Esophagus squamous epithelium (tissue), 5 donors: Measurements from ENCODE around the gene KDELR3. TPM values are rescaled to one million over a fixed set of nuclear protein-coding genes. Genes with fewer than 3 reads are reported as not detected.
"Not testable (repeated sequence)": the region's sequence is repeated elsewhere in the genome, so short reads cannot be mapped to it uniquely, and the experiment has no call there.

Source experiments
- DNase-seq: peaks from one replicate; lab custom pipeline; 2025; lab: John Stamatoyannopoulos, UW
- H3K27ac ChIP-seq, 4 donors: fragments of 200-600 bp; sonication (generic); one replicate each; pipeline ENCODE4 v1.5.1; 2016 to 2019; ENCODE audit warnings: mild to moderate bottlenecking in 1 of 4
- H3K27me3 ChIP-seq, 4 donors: fragments of 200-600 bp; sonication (generic); 1 replicate in 3 of 4; 2 replicates in 1 of 4; pipeline versions ENCODE4 v1.5.1 to v1.6.0; 2017 to 2021; ENCODE audit warnings: antibody characterized with exemption in 1 of 4
- H3K36me3 ChIP-seq, 3 donors: fragments of 200-600 bp; sonication (generic); one replicate each; pipeline ENCODE4 v1.5.1; 2016 to 2019
- H3K4me1 ChIP-seq, 3 donors: fragments of 200-600 bp; sonication (generic); one replicate each; pipeline ENCODE4 v1.5.1; 2017 to 2019
- H3K4me3 ChIP-seq, 4 donors: fragments of 200-600 bp; sonication (generic); 1 replicate in 3 of 4; 2 replicates in 1 of 4; pipeline ENCODE4 v1.5.1; 2016 to 2019; ENCODE audit warnings: mild to moderate bottlenecking in 2 of 4, moderate library complexity in 1 of 4
- H3K9me3 ChIP-seq, 3 donors: fragments of 200-600 bp; sonication (generic); one replicate each; pipeline ENCODE4 v1.5.1; 2016 to 2019
- CTCF ChIP-seq, 6 experiments: fragments of 450-650 bp in 4 of 6; fragments of 200-600 bp in 2 of 6; sonication (generic) in 2 of 6; IDR thresholded peaks; one replicate each; pipeline ENCODE4 v1.5.1; 2016 to 2019; ENCODE audit warnings: antibody characterized with exemption in 6 of 6, mild to moderate bottlenecking in 4 of 6, moderate library complexity in 4 of 6
- POLR2A ChIP-seq, 4 donors: fragments of 450-650 bp; IDR thresholded peaks; one replicate each; pipeline ENCODE4 v1.6.1; 2017; ENCODE audit warnings: antibody characterized with exemption in 4 of 4, mild to moderate bottlenecking in 4 of 4, moderate library complexity in 3 of 4
- whole genome bisulfite sequencing, 2 donors: methylation state at CpG; one replicate each; pipeline ENCODE4 v1.1.5; 2018; 5-methylcytosine and 5-hydroxymethylcytosine counted together
- intact Hi-C: fragments of 100-400 bp; cut with DNase I; formaldehyde crosslinking; loops from one replicate; pipeline ENCODE4 v1.15.0; 2022
- total RNA-seq, 4 donors: library from RNA; depleted of rRNA; stranded (reverse); fragments of >200 nt; gene quantifications; one replicate each; pipeline ENCODE4 v1.1.0, GENCODE V29; 2016
- donor health status: DM: yes; HTN: yes; CAD: no.

The KDELR3 gene
- total RNA-seq, 4 donors from 2014 or later, result 1.1 to 9.6 (median 1.9) TPM

GRCh38 chr22:38468443-38469305 lies 778 bp downstream of the KDELR3 start:
- TF ChIP-seq POLR2A (IDR thresholded peaks at IDR 0.05) (no peak), CTCF (IDR thresholded peaks at IDR 0.05) (peak in 1 of 6 experiments; percentile 8)
- no peak for DNase-seq
- H3K9me3 ChIP-seq, result no peaks in the 10 kb centered on the region
- intact Hi-C loops, result no loop called here
- peak overlapping the region; percentile 27 to 81 (median 50) for H3K4me3 ChIP-seq
- WGBS, 2 donors, result 54 to 81% methylated on average over 7 to 8 of the region's 28 CpGs
- peak overlapping the region in 2 of 4 donors; percentile 54 to 65 for H3K27ac ChIP-seq
- peaks cover 0 to 34% (median 0%) of the 10 kb centered on the region in 4 donors for H3K27me3 ChIP-seq
- H3K4me1 ChIP-seq, result peaks cover 10 to 22% (median 10%) of the 10 kb centered on the region in 3 donors
- H3K36me3 ChIP-seq, result no peaks in the 10 kb centered on the region

GRCh38 chr22:38469306-38469781 lies 1.4 kb downstream of the KDELR3 start:
- 88 to 94% methylated on average over 6 of the region's 6 CpGs for WGBS, 2 donors
- no peak overlapping the region for H3K4me3 ChIP-seq
- peaks cover 0 to 27% (median 0%) of the 10 kb centered on the region in 4 donors for H3K27me3 ChIP-seq
- H3K9me3 ChIP-seq, result no peaks in the 10 kb centered on the region
- intact Hi-C loops, result no loop called here
- no peaks in the 10 kb centered on the region for H3K36me3 ChIP-seq
- peaks cover 10 to 22% (median 10%) of the 10 kb centered on the region in 3 donors for H3K4me1 ChIP-seq
- TF ChIP-seq CTCF (IDR thresholded peaks at IDR 0.05) (no peak), POLR2A (IDR thresholded peaks at IDR 0.05) (no peak)
- no peak overlapping the region for H3K27ac ChIP-seq
- DNase-seq, result no peak

DNA sequence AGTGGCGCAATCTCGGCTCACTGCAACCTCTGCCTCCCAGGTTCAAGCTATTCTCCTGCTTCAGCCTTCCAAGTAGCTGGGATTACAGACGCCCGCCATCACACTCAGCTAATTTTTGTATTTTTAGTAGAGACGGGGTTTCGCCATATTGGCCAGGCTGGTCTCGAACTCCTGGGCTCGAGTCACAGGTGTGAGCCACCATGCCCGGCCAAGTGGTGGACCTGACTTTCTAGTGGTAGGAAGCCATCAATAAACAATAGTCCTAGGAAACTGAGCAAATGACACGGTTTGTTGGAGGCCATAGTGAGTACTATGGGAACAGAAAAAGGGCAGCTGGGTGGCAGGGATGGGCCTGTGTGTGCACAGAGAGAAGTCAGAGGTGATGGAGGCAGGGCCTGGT lies 2.3 kb downstream of the KDELR3 start:
- DNase-seq, H3K36me3 ChIP-seq, H3K9me3 ChIP-seq, H3K27ac ChIP-seq, intact Hi-C loops, H3K4me3 ChIP-seq: not testable (repeated sequence)
- Histone ChIP-seq H3K4me1 (peaks cover 10 to 22% (median 10%) of the 10 kb centered on the region in 3 donors), H3K27me3 (peaks cover 0 to 26% (median 0%) of the 10 kb centered on the region in 4 donors)
- WGBS, 2 donors, result 89 to 91% methylated on average over 2 to 8 of the region's 10 CpGs

DNA sequence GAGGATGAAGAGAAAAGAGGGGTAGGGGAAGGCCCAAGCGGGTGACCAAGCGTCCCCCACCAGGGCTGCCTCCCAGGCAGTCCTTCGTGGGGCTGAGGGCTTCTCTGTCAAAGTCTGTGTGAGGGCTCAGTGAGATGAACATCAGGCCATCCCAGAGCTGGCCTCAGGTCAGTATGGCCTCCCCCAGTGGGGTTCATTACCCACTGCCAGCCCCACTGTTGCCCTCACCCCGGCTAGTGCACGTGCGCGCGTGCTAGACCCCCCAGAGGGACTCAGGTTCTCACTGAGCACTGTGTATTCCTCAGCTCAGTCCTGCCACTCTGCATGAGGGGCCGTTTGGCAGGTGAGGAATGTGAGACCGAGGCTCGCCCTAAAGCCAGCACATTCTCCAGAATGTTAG lies 3.3 kb downstream of the KDELR3 start:
- Histone ChIP-seq H3K4me1 (peaks cover 10 to 22% (median 10%) of the 10 kb centered on the region in 3 donors), H3K9me3 (no peaks in the 10 kb centered on the region), H3K4me3 (no peak overlapping the region), H3K27ac (no peak overlapping the region), H3K36me3 (no peaks in the 10 kb centered on the region), H3K27me3 (peaks cover 0 to 15% (median 0%) of the 10 kb centered on the region in 4 donors)
- no peak for DNase-seq
- 88 to 94% methylated on average over 7 to 8 of the region's 11 CpGs for WGBS, 2 donors
- intact Hi-C loops, result no loop called here
- TF ChIP-seq CTCF (IDR thresholded peaks at IDR 0.05) (no peak), POLR2A (IDR thresholded peaks at IDR 0.05) (no peak)

DNA sequence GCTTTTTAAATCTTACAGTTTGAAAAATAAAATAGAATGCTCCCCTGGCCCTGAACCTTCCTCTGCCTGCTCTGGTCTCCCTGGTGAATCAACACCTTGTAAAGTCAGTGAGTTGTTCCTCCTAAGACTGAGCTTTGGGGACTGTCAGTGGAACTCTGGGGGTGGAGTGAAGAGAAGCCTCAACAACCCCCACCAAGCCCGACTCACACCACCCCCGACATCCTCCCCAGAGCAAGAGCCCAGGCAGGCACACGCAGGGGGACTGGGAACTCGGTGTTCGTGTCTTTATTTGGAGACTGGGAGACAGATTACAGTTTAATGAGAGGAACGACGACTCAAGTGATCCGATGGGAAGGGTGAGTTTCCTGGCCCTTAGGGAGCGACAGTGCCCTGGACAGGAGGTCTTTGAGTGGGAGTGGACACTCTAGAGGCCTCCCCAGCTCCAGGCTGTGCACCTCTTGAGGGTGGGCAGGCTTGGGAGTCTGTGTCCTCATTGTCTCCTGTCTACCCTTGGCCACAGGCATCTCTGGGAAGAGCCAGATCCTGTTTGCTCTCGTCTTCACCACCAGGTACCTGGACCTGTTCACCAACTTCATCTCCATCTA lies 6.2 kb downstream of the KDELR3 start:
- peaks cover 0 to 2% (median 1%) of the 10 kb centered on the region in 3 donors for H3K4me1 ChIP-seq

More for the DNA sequence above, 6.2 kb downstream of the KDELR3 start:
- Histone ChIP-seq H3K36me3 (peaks cover 0 to under 1% (median 0%) of the 10 kb centered on the region in 3 donors), H3K27ac (no peak overlapping the region), H3K9me3 (no peaks in the 10 kb centered on the region), H3K27me3 (no peaks in the 10 kb centered on the region), H3K4me3 (no peak overlapping the region)
- TF ChIP-seq POLR2A (IDR thresholded peaks at IDR 0.05) (no peak), CTCF (IDR thresholded peaks at IDR 0.05) (no peak)
- WGBS, 2 donors, result 77 to 78% methylated on average over 5 to 10 of the region's 10 CpGs
- no peak for DNase-seq
- intact Hi-C loops, result no loop called here
